ENCODE data around the gene PCNX2.

PCNX2 gene

DNA sequence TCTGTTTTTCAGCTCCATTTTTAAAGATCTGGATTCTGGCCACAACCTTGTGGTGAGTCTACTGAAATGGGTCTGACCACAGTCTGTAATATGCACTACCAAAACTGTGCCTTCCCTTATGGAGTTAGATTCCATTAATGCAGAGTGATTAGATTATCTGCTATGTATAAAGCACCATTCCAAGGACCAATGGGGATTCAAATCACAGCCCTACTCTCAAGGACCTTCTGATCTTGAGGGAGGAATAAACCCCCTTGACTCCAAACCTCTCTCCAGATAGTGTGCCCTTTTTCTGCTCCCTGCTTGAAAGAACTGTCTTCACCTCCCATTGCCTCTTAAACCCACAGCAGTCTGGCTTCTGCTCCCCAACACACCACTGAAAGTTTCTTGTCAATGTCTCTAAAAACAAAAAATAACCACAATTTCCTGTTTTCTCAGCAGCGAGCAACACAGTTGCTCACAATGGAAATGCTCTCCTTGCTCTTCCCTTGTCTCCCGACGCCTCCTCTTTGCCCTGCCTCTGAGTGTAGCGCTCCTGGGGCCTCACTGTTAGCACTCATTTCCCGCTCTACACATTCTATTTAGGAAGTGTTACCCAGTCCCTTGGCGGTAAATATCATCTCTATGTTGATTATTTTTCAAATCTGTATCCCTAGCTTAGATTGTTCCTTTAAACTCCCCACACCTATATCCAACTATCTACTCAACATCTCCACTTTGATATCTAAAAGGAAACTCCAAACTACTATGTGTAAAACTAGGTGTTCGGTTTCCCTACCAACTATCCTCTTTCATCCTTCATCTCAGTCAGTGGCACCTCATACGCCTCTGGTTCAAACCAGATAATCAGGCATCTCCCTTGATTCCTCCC lies 13.6 kb downstream of the PCNX2 start:
- H3K4me3 ChIP-seq (replicated peaks; ENCODE audit: low read depth, low read length) = peak overlapping the region; percentile 12
- H3K27me3 ChIP-seq (replicated peaks; ENCODE audit: control insufficient read depth, insufficient read depth, low read length) = no peaks in the 10 kb centered on the region
- TF ChIP-seq, protein P1, sequence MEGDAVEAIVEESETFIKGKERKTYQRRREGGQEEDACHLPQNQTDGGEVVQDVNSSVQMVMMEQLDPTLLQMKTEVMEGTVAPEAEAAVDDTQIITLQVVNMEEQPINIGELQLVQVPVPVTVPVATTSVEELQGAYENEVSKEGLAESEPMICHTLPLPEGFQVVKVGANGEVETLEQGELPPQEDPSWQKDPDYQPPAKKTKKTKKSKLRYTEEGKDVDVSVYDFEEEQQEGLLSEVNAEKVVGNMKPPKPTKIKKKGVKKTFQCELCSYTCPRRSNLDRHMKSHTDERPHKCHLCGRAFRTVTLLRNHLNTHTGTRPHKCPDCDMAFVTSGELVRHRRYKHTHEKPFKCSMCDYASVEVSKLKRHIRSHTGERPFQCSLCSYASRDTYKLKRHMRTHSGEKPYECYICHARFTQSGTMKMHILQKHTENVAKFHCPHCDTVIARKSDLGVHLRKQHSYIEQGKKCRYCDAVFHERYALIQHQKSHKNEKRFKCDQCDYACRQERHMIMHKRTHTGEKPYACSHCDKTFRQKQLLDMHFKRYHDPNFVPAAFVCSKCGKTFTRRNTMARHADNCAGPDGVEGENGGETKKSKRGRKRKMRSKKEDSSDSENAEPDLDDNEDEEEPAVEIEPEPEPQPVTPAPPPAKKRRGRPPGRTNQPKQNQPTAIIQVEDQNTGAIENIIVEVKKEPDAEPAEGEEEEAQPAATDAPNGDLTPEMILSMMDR (IDR thresholded peaks at IDR 0.05; ENCODE audit: insufficient read depth, low read length, poor library complexity, severe bottlenecking) = no peak
- no peaks in the 10 kb centered on the region for H3K36me3 ChIP-seq (ENCODE audit: control insufficient read depth, insufficient read depth, low read length)
- DNase-seq (ENCODE audit: extremely low read depth, insufficient read length) = peak; percentile 29

- H3K4me3 ChIP-seq (replicated peaks; ENCODE audit: low read depth, low read length) = no peak overlapping the region
- H3K36me3 ChIP-seq (ENCODE audit: control insufficient read depth, insufficient read depth, low read length) = no peaks in the 10 kb centered on the region
- no peak for DNase-seq (ENCODE audit: extremely low read depth, insufficient read length)
- TF ChIP-seq, protein P1 (IDR thresholded peaks at IDR 0.05; ENCODE audit: insufficient read depth, low read length, poor library complexity, severe bottlenecking) = no peak
- no peaks in the 10 kb centered on the region for H3K27me3 ChIP-seq (replicated peaks; ENCODE audit: control insufficient read depth, insufficient read depth, low read length)
Measured at GRCh38 chr1:233279971-233280370, 15.6 kb downstream of the PCNX2 start.

- H3K4me3 ChIP-seq (replicated peaks; ENCODE audit: low read depth, low read length) = no peak overlapping the region
- no peaks in the 10 kb centered on the region for H3K27me3 ChIP-seq (replicated peaks; ENCODE audit: control insufficient read depth, insufficient read depth, low read length)
- DNase-seq (ENCODE audit: extremely low read depth, insufficient read length) = no peak
- H3K36me3 ChIP-seq (ENCODE audit: control insufficient read depth, insufficient read depth, low read length) = no peaks in the 10 kb centered on the region
- TF ChIP-seq, protein P1 (IDR thresholded peaks at IDR 0.05; ENCODE audit: insufficient read depth, low read length, poor library complexity, severe bottlenecking) = no peak
Measured at GRCh38 chr1:233278631-233279030, 16.9 kb downstream of the PCNX2 start.

DNA sequence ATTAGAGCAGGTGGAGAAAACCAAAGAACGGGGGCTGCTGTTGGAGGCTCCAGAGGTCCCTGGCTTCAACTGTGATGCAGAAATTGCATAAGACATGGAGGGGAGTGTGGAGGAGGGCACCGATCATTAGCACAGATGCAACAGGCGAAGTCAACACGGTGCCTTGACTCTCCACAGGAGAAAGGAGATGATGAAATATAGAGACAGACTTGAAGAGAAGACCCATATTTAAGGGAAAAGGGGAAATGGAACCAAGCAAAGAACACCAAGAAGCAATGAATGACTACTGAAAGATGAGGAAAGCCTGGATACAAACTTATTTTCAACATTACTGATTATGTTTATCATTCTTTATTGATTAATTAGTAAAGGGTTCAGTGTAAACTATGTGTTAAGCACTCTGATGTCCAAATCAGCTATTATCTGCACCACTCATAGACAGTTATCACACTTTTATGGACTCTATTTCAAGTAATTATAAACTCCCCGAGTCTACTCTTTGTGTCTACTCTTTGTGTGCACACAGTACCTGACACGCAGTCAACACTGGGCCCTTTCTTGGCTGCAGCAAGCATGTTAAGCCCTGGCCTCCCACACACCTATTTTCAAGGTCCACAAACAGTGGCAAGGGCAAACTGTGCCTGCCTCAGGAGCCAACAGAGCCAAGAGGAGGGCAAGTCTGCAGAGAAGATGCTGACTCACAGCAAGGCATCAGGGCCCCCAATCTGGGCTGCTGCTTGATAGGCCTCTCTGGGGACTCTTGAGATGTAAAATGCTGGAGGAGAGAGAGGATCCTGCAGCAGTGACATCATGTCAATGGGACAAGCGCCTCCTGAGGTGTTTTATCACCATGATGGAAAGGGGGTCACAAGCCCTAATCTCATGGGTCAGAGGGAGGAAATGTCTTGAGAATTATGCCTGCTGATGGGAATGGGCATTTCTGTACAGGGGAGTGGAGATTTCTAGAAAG lies 17.6 kb downstream of the PCNX2 start:
- no peak for DNase-seq (ENCODE audit: extremely low read depth, insufficient read length)
- Histone ChIP-seq H3K4me3 (replicated peaks; ENCODE audit: low read depth, low read length) (no peak overlapping the region), H3K27me3 (replicated peaks; ENCODE audit: control insufficient read depth, insufficient read depth, low read length) (no peaks in the 10 kb centered on the region), H3K36me3 (ENCODE audit: control insufficient read depth, insufficient read depth, low read length) (no peaks in the 10 kb centered on the region)
- TF ChIP-seq, protein P1 (IDR thresholded peaks at IDR 0.05; ENCODE audit: insufficient read depth, low read length, poor library complexity, severe bottlenecking) = no peak

- no peak overlapping the region for H3K4me3 ChIP-seq (replicated peaks; ENCODE audit: low read depth, low read length)
- DNase-seq (ENCODE audit: extremely low read depth, insufficient read length) = no peak
- TF ChIP-seq, protein P1 (IDR thresholded peaks at IDR 0.05; ENCODE audit: insufficient read depth, low read length, poor library complexity, severe bottlenecking) = no peak
- H3K27me3 ChIP-seq (replicated peaks; ENCODE audit: control insufficient read depth, insufficient read depth, low read length) = no peaks in the 10 kb centered on the region
- no peaks in the 10 kb centered on the region for H3K36me3 ChIP-seq (ENCODE audit: control insufficient read depth, insufficient read depth, low read length)
Measured at GRCh38 chr1:233269656-233270055, 25.9 kb downstream of the PCNX2 start.

Data from GM06990 (cell line).